Hematopoietic multipotent progenitor cell treated with erythropoietin and hydrocortisone succinate and interleukin-3 and kit ligand, for 4 days (in vitro differentiated cells): ENCODE data around the gene SDF4.
"Not testable (repeated sequence)": the region's sequence is repeated elsewhere in the genome, so short reads cannot be mapped to it uniquely, and the experiment has no call there.

Source experiments
- DNase-seq: peaks from one replicate; pipeline ENCODE4 v3.0.0-alpha.2; 2015

Gene SDF4

GRCh38 chr1:1196431-1197187 lies 35.2 kb downstream of the SDF4 start:
- DNase-seq: no peak

GRCh38 chr1:1195726-1196125 lies 36.1 kb downstream of the SDF4 start:
- DNase-seq: not testable (repeated sequence)

- DNase-seq: no peak
These were observed 37.1 kb downstream of the SDF4 start for GRCh38 chr1:1194723-1195122.

DNA sequence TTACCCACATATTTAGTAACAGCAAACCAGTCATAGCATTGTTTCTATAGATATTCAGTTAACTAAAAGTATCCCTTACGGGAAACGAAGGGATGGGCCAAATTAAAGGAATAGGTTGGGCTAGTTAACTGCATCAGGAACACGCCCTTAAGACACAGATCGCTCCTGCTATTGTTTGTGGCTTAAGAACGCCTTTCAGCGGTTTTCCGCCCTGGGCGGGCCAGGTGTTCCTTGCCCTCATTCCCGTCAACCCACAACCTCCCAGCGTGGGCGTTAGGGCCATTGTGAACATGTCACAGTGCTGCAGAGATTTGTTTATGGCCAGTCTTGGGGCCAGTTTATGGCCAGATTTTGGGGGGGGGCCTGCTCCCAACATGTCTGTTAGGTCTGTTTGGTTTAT lies 40.1 kb downstream of the SDF4 start:
- DNase-seq: no peak

- peak; percentile 41 for DNase-seq
These were observed 42.7 kb downstream of the SDF4 start for GRCh38 chr1:1189111-1189510.

GRCh38 chr1:1187938-1188337 lies 43.9 kb downstream of the SDF4 start:
- DNase-seq: no peak

DNA sequence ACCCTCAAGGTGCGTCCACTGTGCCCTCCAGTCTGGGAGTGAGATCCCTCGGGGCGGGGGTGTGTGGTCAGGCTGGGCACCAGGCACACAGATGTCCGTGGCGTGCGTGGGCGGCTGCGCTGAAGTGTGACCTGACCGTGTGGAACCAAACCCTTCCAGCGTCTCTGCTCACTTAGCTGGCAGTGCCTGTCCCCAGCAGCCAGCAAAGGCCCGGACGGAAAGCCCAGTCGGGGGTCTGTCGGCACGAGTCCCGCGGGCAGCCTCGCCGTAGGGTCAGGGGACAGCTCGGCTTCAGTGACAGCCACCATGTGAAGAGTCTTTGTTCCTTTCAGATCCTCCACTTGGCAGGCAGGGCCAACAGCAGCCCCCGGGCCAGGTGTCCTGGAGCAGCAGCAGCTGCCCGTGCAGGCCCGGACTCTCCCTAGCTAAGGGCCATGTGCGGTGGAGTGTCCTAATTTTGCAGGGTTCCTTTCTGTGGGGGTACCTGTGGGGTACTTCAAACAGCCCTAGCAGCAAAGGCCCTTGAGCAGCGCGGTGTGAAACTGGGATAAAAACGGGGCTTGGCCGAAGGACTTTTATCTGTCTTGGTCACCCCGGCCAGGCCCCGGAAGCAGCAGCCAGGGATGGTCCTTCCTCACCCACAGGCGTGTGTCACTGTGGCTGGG lies 46.6 kb downstream of the SDF4 start:
- DNase-seq: no peak

GRCh38 chr1:1183833-1184775 lies 47.7 kb downstream of the SDF4 start:
- DNase-seq: no peak

DNA sequence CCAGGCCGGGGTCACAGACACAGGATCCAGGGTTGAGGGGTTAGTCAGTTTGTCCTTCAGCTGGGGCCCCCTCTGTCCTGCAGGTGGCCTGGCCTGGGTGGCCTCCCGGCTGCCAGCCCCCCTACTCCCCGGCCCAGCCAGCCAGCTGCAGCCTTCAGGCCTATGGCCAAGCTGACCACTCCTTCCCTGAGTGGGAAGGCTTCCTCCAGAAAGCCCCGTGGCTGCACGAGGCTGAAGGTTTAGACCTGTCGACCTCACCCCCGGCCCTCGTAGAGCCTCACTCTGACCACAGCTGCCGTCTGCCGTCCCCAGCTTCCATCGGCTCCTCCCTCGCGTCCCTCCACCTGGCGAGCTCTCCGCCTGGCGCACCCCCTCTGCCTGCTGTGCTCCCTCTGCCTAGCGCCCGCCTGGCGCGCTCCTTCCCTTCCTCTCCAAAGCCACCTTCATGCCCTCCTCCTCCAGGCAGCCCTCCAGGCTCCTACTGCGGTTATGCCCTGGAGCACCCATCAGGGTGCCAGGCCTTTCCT lies 48.5 kb downstream of the SDF4 start:
- DNase-seq: no peak

DNA sequence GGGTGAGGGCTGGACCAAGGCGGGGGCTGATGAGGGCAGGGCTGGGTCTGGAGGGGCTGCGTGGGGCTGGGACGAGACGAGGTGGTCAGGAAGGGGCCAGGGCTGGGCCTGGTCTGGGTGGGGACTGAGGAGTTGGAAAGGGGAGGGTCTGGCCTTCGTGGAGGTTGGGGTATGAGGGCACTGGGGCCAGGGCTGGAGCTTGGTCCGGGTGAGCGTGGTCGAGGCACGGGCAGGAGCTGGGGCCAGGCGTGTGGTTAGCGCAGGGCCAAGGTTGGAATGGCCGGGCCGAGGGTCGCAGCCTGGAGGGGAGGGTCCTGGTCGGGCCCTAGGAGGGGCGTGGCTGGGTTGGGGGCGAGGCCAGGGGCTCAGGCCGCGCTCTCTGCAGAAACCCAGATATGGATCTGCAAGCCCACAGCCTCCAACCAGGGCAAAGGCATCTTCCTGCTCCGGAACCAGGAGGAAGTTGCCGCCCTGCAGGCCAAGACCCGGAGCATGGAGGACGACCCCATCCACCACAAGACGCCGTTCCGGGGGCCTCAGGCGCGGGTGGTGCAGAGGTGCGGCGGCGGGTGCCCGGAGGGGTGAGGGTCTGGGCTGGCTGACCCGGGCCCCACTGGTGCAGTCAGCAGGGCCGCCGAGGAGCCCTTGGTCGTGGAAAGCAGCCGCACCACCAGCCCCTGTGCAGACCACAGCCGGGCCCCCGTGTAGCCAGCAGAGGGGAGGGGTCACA lies 49.1 kb downstream of the SDF4 start:
- peak; percentile 75 for DNase-seq

DNA sequence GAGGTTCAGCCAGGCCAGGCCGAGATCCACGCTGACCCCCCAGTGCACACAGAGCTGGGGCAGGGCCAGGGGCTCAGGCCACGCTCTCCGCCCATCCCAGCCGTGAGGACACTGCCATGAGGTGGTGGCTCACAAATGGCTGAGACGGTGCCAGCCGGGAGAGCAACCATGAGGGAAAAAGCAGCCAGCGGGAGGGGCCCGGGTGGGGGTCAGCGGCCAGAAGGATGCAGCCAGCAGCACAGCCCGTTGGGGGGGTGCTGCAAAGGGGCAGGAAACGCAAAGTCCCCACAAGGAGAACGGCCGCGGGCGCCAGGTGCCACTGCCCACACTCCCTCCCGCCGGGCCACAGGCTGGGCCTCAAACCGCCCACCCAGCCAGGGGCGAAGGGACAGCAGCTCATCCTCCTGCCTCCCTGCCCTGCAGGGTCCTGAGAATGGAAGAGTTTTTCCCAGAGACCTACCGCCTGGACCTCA lies 49.8 kb downstream of the SDF4 start:
- no peak for DNase-seq

DNA sequence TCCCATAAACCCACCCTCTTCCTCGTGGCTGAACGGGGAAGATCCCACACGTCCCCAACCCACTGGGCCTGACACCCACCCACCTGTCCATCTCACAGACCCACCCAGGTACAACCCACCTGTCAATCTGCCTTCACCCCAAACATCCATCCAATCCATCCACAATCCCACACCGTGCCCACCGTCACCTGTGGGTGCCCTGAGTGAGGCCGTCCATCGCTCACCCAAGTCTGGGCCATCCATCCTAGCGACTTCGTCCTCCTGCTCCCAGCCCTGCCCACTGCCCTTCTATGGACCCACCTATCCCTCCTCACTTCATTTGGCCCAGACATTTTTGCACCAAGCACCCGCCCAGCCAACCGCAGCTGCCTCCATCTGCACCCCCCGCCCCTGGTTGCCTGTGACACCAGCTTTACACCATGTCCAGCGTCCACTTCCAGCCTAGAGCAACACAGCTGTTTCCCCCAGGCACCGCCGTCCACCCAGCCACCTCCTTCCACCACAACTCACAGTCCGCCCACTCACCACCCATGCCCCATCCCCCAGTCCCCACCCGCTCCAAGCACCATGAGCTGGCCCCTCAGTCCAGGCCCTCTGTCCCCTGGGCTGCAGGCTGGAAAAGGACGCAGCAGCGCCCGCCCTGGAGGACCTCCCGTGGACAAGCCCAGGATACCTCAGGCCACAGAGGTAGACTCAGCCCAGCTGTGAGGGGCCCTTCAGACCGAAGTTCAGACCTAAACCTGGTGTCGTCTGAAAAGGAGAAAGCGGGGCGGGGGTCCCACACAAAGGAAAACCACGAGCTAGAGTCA lies 50.5 kb downstream of the SDF4 start:
- no peak for DNase-seq

DNA sequence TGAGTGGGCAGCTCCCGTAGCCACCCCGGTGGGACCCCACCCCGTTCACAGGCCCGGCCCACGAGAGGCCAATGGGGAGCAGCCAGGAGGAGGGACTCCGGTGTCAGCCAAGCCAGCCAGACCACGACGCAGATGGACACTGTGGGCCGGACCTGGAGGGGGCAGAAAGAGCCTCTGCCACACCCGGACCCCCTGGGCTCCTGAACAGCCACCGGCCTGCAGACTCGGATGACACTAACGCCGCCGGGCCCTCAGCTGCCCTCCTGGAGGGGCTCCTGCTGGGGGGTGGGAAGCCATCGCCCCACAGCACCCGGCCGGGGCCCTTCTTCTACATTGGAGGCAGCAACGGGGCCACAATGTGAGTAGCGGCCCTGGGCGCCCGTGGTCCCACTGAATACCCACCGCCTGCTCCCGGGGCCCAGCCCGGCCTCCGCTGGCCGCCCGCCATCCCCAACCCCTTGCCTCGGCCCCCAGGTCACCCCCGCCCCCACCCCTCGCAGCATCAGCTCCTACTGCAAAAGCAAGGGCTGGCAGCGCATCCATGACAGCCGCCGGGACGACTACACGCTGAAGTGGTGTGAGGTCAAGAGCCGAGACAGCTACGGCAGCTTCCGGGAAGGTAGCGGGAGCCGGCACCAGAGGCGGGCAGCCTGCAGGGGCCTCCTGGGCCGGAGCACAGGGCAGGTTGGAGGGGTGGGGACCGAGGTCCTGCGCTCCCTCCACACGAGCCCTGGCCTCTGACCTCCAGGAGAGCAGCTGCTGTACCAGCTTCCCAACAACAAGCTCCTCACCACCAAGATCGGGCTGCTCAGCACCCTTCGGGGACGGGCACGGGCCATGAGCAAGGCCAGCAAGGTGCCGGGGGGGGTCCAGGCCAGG lies 51.6 kb downstream of the SDF4 start:
- no peak for DNase-seq

DNA sequence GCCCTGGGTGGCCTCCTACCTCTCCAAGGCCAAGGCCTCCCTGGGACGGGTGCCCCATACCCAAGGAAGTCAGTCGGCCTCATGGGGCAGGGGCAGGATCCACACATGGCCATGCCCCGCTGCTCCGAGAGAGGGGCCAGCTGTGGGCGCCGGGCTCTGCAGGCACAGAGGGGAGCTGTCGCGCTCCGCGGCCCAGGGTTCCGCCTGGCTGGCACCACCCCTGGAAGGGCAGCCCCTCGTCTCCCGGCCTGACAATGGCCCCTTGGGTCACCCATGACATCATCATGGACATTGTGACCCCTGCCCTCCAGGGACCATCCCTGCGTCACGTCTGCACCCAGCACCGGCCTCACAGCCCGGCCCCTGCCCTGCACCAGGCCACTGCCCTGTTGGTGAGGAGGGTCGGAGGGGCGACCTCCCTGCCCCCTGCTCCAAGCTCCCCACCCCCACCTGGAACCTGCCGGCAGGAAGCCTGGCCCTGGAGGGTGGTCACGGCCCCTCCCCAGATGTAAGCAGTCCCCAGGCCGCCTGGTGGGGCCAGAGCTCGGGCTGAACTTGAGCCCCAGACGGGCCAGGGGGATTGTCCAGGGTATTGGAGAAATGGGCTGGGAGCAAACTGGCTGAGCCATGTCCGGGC lies 52.3 kb downstream of the SDF4 start:
- no peak for DNase-seq

- DNase-seq: no peak
These were observed 52.9 kb downstream of the SDF4 start for GRCh38 chr1:1178794-1179331.

DNA sequence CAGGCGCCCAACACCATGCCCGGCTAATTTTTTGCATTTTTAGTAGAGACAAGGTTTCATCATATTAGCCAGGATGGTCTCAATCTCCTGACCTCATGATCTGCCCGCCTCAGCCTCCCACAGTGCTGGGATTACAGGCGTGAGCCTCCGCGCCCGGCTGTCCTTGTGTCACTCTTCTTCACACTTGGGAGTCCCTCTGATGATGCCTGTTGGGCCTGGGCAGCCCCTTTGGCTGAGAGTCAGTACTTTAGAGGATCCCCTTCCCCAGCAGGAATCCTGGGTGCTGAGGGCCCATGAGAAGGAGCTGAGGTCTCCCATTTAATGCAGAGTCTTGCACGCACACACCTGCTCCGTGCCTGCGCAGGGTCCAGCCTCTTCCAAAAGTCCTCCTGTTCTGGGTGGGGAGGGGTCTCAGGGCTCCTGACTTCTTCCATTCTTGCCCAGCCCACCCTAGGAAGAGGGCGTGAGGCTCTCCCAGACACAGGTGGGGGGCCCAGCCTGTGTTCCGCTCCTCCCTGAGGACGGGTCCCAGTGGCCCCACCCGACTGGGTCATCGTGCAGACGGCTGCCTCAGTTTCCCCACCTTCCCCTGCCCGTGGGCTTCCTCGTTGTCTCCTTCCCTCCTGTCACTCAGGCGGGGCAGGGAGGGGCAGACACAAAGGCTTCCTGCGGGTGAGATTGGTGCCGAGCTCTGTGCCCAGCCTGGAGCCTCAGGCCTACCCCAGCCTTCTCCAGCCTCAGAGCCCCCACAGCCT lies 54.2 kb downstream of the SDF4 start:
- no peak for DNase-seq

DNA sequence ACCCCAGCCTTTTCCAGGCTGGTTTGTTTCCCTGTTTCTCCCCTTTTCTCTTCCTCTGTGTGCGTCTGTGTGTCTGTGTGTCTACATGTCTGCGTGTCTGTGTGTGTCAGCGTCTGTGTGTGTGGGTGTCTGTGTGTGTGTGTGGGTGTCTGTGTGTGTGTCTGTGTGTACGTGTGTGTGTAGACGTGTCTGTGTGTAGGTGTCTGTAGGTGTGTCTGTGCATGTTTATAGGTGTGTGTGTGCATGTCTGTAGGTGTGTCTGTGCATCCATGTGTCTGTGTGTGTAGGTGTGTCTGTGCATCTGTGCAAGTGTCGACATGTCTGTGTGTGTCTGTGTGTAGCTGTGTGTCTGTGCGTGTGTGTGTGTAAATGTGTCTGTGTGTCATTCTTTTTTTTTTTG lies 54.9 kb downstream of the SDF4 start:
- no peak for DNase-seq

GRCh38 chr1:1176063-1176761 lies 55.6 kb downstream of the SDF4 start:
- not testable (repeated sequence) for DNase-seq
